NB4 (cell line): ENCODE data around the gene MICU2.

ENCODE experiments used
- DNase-seq: peaks from one replicate; pipeline ENCODE4 v3.0.0; 2010; ENCODE audit warnings: low read depth
- H3K4me3 ChIP-seq: one replicate; pipeline ENCODE4 v1.5.1; 2011; ENCODE audit warnings: mild to moderate bottlenecking, low read depth, low read length, moderate library complexity
- CTCF ChIP-seq: IDR thresholded peaks from one replicate; pipeline ENCODE4 v1.5.1; 2012; ENCODE audit warnings: low read depth, low read length
- MAX ChIP-seq: IDR thresholded peaks from 2 replicates; pipeline ENCODE4 v1.6.1; 2011; ENCODE audit warnings: low read depth, low read length
- MYC ChIP-seq: IDR thresholded peaks from 2 replicates; pipeline ENCODE4 v1.6.1; 2011; ENCODE audit warnings: low read depth, low read length
- POLR2A ChIP-seq: IDR thresholded peaks from 2 replicates; pipeline ENCODE4 v1.6.1; 2011; ENCODE audit warnings: mild to moderate bottlenecking; ENCODE audit not compliant: insufficient read length; ENCODE audit errors: extremely low read depth

The MICU2 gene

GRCh38 chr13:21636656-21637055 is 32.7 kb upstream of the MICU2 start:
- no peak overlapping the region for H3K4me3 ChIP-seq
- no peak for DNase-seq
- TF ChIP-seq POLR2A (no peak), MAX (no peak), CTCF (no peak), MYC (no peak)

DNA sequence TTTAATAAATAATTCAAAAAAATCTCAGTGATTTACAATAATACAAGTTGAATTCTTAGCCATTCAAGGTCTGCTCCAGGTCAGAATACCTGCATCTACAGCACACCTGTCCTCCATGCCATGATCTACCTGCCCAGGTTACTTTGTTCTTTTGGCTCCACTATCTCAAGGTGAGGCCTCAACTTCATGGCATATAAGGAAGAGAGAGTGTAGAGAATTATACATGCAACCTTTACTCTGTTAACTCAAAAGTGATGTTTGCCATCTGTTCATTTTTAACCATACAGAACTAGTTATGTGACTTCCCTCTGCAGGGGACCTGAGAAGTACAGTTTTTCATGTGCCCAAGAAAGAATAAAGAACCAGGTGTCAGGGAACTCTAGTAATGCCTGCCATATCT is 28.2 kb upstream of the MICU2 start:
- H3K4me3 ChIP-seq: no peak overlapping the region
- TF ChIP-seq CTCF (no peak), MYC (no peak), MAX (no peak), POLR2A (no peak)

GRCh38 chr13:21625366-21625765 is 21.4 kb upstream of the MICU2 start:
- H3K4me3 ChIP-seq: no peak overlapping the region
- DNase-seq: peak; percentile 69
- TF ChIP-seq POLR2A (no peak), MAX (no peak), CTCF (peak; percentile 53)

More for the DNA sequence above, 28.2 kb upstream of the MICU2 start:
- no peak for DNase-seq

DNA sequence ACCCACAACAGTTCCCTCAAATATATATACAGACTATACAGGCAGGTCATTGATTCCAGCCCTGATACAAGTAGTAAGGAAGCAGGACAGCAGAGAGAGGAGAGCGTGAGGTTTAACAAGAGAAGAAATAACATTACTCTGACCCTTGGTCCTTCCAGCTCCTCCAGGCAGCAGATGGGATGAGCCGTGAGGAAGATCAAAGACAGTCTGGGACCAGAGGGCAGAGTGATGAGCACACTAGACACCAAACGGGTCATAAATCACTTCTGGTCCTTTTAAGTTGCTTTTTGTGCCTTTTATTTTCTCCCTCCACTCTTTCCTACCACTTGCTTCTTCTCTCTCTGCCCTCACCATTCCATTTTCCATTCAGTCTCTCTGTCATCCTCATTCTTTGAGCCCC is 16.9 kb upstream of the MICU2 start:
- H3K4me3 ChIP-seq: no peak overlapping the region
- TF ChIP-seq POLR2A (no peak), MYC (no peak), CTCF (no peak), MAX (no peak)
- no peak for DNase-seq

- TF ChIP-seq POLR2A: no peak
- no peak for TF ChIP-seq MAX
- TF ChIP-seq CTCF: no peak
- TF ChIP-seq MYC: no peak
- no peak overlapping the region for H3K4me3 ChIP-seq
- no peak for DNase-seq
These were observed 15.8 kb upstream of the MICU2 start for GRCh38 chr13:21619633-21620220.

- no peak overlapping the region for H3K4me3 ChIP-seq
- DNase-seq: no peak
- TF ChIP-seq CTCF: no peak
- TF ChIP-seq POLR2A: no peak
- TF ChIP-seq MAX: no peak
- no peak for TF ChIP-seq MYC
These were observed 12.9 kb upstream of the MICU2 start for GRCh38 chr13:21616880-21617279.
